ENCODE data around the gene FBLN2. TPM values are rescaled to one million over a fixed set of nuclear protein-coding genes. Genes with fewer than 3 reads are reported as not detected.

The FBLN2 gene
- total RNA-seq, 2 experiments from 2014 or later, result not detected

DNA sequence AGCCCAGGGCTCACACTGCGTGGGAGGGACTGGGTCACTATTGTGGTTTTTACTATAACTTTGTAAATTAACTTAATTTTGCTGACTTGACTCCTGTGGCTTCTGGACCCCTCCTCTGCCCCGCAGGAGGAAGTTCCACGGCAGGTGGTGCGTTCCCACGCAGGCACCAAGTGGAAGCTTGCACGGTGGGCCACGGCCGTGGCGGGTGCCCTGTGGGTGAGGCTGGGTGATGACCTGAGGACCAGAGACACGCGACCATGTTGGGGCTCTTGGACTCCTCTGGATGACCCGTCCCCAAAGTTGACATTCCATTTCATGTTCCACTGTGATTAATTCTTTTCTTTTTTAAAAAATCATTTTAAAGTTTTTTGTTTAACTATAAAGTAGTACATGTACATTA, 89.0 kb downstream of the FBLN2 start:
- no peak for DNase-seq
- no peaks in the 10 kb centered on the region for H3K4me1 Mint-ChIP-seq
- no peak overlapping the region for H3K27ac Mint-ChIP-seq
- no peaks in the 10 kb centered on the region for H3K9me3 Mint-ChIP-seq
- H3K36me3 Mint-ChIP-seq (ENCODE audit: low read depth), result no peaks in the 10 kb centered on the region
- CTCF ChIA-PET, result no interaction called here
- H3K27me3 Mint-ChIP-seq, result no peaks in the 10 kb centered on the region
- H3K4me3 Mint-ChIP-seq, result no peak overlapping the region
- POLR2A ChIA-PET, result no interaction called here

DNA sequence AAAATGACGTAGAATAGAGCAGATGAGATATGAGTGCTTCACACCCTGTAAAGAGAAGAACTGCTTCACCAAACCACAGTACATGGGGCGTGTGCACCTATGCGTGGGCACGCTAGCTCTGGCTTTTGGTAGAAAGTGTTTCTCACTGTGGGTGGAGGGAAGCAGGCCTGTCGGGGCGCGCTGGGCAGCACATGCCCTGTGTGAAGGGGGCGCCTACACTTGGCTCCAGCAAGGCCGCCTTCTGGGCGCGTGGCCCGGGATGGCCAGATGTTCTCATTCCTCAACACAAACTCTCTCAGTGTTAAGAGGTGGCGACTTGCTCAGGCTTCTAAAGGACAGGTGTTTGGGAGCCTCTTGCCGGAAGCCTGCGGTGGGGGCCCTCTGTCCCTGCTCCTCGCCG, 90.0 kb downstream of the FBLN2 start:
- POLR2A ChIA-PET, result no interaction called here
- Mint-ChIP-seq H3K9me3 (no peaks in the 10 kb centered on the region), H3K4me3 (no peak overlapping the region), H3K27ac (no peak overlapping the region), H3K27me3 (no peaks in the 10 kb centered on the region), H3K4me1 (no peaks in the 10 kb centered on the region), H3K36me3 (ENCODE audit: low read depth) (no peaks in the 10 kb centered on the region)
- DNase-seq, result no peak
- CTCF ChIA-PET, result no interaction called here

DNA sequence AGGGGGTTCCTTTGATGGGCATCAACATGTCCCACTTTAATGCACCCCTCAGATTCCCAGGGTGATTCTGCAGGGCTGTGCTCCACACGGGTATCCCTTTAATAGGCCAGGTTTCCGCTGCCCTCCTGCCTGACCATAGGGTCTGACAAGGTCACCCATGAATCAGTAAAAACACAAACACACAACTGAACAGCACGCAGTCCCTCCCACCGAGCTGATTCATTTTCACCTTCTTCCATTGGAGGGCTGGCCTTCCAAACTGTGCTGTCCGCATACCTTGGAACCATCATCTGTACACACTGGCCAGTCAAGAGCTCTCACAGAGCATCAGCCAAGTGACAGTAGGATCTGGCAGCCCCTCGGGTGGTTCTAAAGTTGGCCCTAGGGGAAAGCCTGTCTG, 93.7 kb downstream of the FBLN2 start:
- peaks cover 9% of the 10 kb centered on the region for H3K4me1 Mint-ChIP-seq
- H3K27me3 Mint-ChIP-seq, result peaks cover 18% of the 10 kb centered on the region
- H3K4me3 Mint-ChIP-seq, result no peak overlapping the region
- no peaks in the 10 kb centered on the region for H3K9me3 Mint-ChIP-seq
- DNase-seq, result no peak
- H3K27ac Mint-ChIP-seq, result no peak overlapping the region
- no peaks in the 10 kb centered on the region for H3K36me3 Mint-ChIP-seq (ENCODE audit: low read depth)
- ChIA-PET POLR2A (no interaction called here), CTCF (interaction anchor here (1.4 to 1.5 kb wide), 2 partner anchors 143 to 146 kb away, joined by 5 to 6 read pairs; no protein-coding TSS in a partner anchor)

DNA sequence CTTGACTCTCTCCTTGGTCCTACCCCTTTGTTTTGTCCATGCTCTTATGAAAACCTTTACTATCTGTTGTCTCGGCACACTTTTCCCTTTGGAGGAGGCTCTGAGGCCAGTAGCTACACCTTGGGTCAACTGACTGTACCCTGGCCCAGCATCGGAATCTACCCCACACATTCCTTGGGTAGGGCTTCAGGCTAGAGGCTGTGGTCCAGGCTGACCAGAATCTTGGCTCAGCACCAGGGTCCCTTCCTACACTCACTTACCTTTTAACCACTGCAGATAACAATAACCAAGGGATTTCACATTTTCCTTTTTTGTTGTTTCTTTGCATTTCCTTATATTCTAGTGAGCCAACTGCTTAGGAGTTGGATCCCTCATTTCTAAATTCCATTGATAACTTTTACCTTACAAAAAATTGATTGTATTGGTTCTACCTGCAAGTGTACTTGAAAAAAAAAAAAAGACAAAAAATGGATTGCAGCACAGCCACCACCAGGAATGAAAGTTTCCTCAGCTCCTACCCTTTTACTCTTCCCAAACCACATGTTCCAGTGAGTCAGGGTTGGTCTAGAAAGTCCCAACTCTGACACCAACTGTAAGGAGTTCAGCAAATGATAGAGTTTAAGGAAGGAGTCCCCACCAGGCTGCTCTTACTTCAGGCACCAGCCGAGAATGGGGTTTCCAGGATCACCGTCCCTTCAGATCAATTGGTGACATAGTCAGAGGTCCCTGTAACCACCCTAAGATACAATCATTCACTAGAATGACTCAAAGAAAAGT, 95.6 kb downstream of the FBLN2 start:
- CTCF ChIA-PET, result interaction anchor here (1.1 to 16.9 kb wide), 3 partner anchors 14 to 241 kb away, joined by 3 to 327 read pairs (median 59); partner anchors contain the start of gene WNT7A
- no peak for DNase-seq
- Mint-ChIP-seq H3K4me1 (peaks cover 20% of the 10 kb centered on the region), H3K9me3 (no peaks in the 10 kb centered on the region), H3K36me3 (ENCODE audit: low read depth) (no peaks in the 10 kb centered on the region), H3K27ac (no peak overlapping the region), H3K27me3 (peaks cover 25% of the 10 kb centered on the region), H3K4me3 (no peak overlapping the region)
- POLR2A ChIA-PET, result no interaction called here

DNA sequence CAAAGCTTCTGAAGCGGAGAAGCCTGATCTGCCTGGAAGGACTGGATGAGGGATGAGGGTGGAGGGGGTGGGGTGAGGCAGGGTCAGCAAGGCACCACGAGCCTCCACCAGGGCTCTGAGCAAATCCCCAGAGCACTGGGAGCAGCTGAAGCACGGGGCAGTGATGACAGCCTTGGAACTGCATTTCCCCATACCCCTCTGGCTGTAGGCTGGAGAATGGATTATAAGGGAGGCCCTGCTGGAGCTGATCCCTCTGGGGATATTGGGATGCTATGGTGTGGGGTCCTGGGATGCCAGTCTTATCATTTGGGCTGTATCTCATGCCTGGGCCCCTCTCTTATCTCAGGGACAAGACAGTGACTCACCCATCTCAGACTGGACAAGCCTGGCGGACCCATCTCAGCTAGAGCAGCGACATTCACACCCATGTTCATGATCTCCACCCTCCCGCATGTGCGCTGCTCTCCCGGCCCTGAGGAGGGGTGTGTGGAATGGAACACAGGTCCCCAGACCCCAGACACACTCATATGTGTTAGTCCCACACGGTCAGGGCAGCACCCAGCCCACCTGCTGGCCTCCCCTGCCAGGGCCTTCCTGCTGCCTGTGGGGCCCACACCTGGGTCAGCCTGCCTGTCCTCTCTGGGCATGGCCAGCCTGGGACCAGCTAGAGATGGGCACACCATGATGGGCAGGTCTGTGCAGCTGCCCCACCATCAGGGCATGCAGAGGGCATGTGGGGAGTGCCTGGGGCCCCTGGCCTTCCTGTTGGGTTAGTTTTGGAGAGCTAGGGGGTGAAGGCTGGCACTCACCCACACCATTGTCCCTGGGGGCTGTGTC, 97.1 kb downstream of the FBLN2 start:
- peaks cover 29% of the 10 kb centered on the region for H3K27me3 Mint-ChIP-seq
- no peaks in the 10 kb centered on the region for H3K36me3 Mint-ChIP-seq (ENCODE audit: low read depth)
- DNase-seq, result no peak
- no peak overlapping the region for H3K27ac Mint-ChIP-seq
- H3K4me3 Mint-ChIP-seq, result no peak overlapping the region
- H3K9me3 Mint-ChIP-seq, result no peaks in the 10 kb centered on the region
- POLR2A ChIA-PET, result interaction anchor here (1.3 kb wide), 1 partner anchor 150 kb away, joined by 3 read pairs; no protein-coding TSS in a partner anchor
- peaks cover 30% of the 10 kb centered on the region for H3K4me1 Mint-ChIP-seq
- CTCF ChIA-PET, result interaction anchor here (1.5 to 16.9 kb wide), 5 partner anchors 9 to 240 kb away, joined by 5 to 417 read pairs (median 59); partner anchors contain the start of genes HDAC11 and WNT7A

DNA sequence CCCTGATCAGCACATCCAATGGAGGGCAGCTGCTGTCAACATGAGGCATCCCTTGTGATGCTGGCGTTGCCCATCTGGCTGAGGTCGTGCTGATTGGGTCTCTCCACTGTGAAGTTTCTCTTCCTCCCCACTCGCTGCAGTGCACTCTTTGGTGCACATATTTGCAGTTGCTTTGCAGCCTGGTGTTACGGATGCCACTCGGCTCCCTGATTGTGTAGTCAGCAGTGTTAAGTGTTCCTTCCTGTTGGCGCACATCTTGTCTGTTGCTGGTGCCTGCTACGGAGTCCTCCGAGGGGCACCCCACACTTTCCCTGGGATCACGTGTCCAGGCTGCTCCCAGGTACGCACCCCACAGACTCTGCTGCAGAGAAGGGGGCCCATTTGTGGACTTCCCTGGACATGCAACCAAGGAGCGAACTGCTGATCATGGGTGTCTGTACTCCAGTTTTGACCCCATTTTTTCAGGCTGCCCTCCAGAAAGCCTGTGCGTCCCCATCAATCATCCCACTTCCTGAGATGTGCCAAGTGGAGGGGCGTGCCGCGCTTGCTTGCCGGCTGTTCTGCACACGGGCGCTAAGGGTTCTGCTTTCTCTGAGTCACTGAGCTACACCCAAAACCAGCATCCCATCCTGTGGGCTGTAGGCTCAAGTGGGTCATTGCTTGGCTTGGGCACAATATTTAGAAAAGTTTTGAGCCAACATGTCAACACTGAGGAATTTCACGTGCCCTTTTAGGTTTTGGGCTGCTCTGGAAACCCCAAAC, 98.6 kb downstream of the FBLN2 start:
- Mint-ChIP-seq H3K27ac (peak overlapping the region; percentile 66), H3K4me3 (peak overlapping the region; percentile 18), H3K36me3 (ENCODE audit: low read depth) (no peaks in the 10 kb centered on the region), H3K9me3 (no peaks in the 10 kb centered on the region), H3K27me3 (peaks cover 29% of the 10 kb centered on the region), H3K4me1 (peaks cover 45% of the 10 kb centered on the region)
- ChIA-PET CTCF (interaction anchor here (0.8 to 16.9 kb wide), 30 partner anchors 7 to 556 kb away, joined by 3 to 417 read pairs (median 5); partner anchors contain the start of genes HDAC11, NUP210 and WNT7A), POLR2A (interaction anchor here (1.0 to 3.0 kb wide), 6 partner anchors 149 to 227 kb away, joined by 3 to 15 read pairs (median 4); partner anchors contain the start of genes HDAC11 and NUP210)
- peak; percentile 67 for DNase-seq

DNA sequence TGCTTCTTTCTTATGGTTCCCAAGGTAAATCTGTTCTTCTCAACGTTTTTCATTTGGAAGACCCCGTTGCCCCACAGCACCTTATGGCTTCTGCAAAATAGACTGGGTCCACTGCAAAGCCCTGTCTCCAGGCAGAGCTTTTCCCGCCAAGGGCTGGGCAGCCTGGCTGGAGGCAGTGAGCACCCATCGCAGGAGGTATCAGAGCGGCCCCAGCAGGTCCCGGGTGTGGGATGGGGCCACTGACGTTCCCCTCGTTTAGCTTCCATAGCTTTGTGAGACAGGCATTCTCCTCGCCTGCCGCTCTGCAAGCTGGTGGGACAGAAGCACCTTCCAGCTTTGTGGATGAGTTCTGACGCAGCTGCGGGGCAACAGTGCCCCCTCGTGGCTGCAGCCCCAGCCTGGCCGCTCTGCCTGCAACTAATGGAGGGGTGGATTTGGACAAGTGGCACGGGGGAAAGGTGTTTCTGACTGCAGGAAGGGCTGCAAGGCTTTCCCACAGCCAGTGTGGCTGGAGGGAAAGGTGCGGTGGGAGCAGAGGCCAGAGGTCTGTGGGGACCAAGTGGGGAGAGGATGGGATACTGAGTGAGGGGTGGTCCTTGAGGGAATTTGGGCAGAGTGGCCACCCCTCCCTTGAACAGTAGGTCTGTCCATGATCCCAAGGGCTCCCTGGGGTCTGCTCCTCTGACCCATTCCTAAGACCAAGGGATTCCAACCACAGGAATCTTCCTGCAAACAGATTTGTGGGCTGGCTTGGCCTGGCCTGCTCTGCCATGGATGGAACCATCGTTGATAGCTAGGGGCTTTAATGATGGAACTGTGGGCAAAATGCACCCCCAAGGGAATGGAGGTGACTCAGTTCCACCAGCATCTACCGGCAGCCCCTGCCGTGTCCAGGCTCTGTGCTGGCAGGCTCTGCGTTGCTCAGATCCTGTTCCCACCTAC, 99.4 kb downstream of the FBLN2 start:
- POLR2A ChIA-PET, result interaction anchor here (1.0 to 3.0 kb wide), 5 partner anchors 150 to 228 kb away, joined by 3 to 15 read pairs (median 4); partner anchors contain the start of genes HDAC11 and NUP210
- peaks cover 29% of the 10 kb centered on the region for H3K27me3 Mint-ChIP-seq
- H3K27ac Mint-ChIP-seq, result peak overlapping the region; percentile 66
- CTCF ChIA-PET, result interaction anchor here (0.8 to 16.9 kb wide), 30 partner anchors 8 to 557 kb away, joined by 3 to 417 read pairs (median 5); partner anchors contain the start of genes HDAC11, NUP210 and WNT7A
- peaks cover 52% of the 10 kb centered on the region for H3K4me1 Mint-ChIP-seq
- H3K36me3 Mint-ChIP-seq (ENCODE audit: low read depth), result no peaks in the 10 kb centered on the region
- peak; percentile 78 for DNase-seq
- peak overlapping the region; percentile 33 for H3K4me3 Mint-ChIP-seq
- H3K9me3 Mint-ChIP-seq, result no peaks in the 10 kb centered on the region

DNA sequence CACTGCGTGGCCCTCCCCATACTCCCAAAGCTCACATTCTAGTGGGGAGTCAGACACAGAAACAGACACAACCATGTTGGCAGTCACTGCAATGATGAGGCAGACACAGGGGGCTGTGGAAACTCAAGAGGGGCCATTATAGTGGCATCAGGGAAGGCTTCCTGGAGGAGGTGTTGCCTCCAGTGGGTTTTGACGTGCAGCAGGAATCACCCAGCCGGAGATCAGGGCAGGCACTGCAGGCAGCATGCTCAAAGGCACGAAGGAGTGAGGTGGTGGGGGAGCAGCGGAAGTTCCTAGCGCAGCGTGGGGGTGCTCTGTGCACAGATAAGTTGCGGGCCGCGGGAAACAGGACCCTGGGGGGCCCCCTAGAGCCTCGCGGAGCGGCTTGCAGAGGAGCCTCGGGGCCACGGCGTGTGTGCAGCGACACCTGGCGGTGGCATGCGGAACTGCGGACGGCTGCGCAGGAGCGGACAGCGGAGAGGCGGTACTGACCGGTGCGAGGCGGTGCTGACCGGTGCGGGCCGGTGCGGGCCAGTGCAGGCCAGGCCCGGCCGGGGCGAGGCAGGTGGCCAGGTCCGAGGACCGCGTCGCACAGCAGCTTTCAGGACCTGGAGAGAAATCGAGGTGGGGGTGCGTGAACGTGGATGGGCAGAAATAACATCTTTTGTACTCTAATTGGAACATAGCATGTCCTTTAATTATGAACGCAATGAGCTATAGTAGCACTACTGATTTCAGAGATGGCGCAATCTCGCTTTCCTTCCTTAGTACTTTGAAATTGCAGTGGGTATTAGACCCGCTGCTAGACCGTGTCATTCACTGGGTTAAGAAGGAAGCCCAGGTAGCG, 101.5 kb downstream of the FBLN2 start:
- Mint-ChIP-seq H3K27ac (no peak overlapping the region), H3K36me3 (ENCODE audit: low read depth) (no peaks in the 10 kb centered on the region), H3K9me3 (no peaks in the 10 kb centered on the region), H3K4me1 (peaks cover 68% of the 10 kb centered on the region), H3K27me3 (peaks cover 21% of the 10 kb centered on the region), H3K4me3 (no peak overlapping the region)
- CTCF ChIA-PET, result interaction anchor here (0.6 to 16.9 kb wide), 15 partner anchors 8 to 558 kb away, joined by 3 to 417 read pairs (median 4); partner anchors contain the start of genes HDAC11 and WNT7A
- peak; percentile 81 for DNase-seq
- POLR2A ChIA-PET, result interaction anchor here (1.4 to 3.0 kb wide), 2 partner anchors 152 to 154 kb away, joined by 4 to 15 read pairs; no protein-coding TSS in a partner anchor

DNA sequence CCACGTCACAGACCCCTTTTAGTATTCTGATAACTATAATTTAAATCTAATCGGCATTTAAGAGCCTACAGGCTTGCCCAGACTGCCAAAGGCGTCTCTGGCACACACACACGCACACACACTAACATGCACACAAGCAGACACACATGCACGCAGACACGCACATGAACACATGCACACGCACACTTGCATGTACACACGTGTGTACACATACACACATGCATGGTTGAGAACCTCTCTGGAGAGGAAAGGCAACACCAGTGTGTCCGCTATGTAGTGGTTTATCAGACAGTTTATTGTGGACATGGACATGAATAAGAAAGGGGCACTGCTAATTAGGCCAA, 102.1 kb downstream of the FBLN2 start:
- Mint-ChIP-seq H3K4me1 (peaks cover 74% of the 10 kb centered on the region), H3K9me3 (no peaks in the 10 kb centered on the region), H3K36me3 (ENCODE audit: low read depth) (no peaks in the 10 kb centered on the region), H3K27ac (no peak overlapping the region), H3K4me3 (no peak overlapping the region), H3K27me3 (peaks cover 23% of the 10 kb centered on the region)
- no peak for DNase-seq
- CTCF ChIA-PET, result interaction anchor here (0.7 to 16.9 kb wide), 10 partner anchors 8 to 260 kb away, joined by 3 to 417 read pairs (median 4); partner anchors contain the start of genes HDAC11 and WNT7A
- POLR2A ChIA-PET, result interaction anchor here (1.4 kb wide), 1 partner anchor 153 kb away, joined by 4 read pairs; no protein-coding TSS in a partner anchor

DNA sequence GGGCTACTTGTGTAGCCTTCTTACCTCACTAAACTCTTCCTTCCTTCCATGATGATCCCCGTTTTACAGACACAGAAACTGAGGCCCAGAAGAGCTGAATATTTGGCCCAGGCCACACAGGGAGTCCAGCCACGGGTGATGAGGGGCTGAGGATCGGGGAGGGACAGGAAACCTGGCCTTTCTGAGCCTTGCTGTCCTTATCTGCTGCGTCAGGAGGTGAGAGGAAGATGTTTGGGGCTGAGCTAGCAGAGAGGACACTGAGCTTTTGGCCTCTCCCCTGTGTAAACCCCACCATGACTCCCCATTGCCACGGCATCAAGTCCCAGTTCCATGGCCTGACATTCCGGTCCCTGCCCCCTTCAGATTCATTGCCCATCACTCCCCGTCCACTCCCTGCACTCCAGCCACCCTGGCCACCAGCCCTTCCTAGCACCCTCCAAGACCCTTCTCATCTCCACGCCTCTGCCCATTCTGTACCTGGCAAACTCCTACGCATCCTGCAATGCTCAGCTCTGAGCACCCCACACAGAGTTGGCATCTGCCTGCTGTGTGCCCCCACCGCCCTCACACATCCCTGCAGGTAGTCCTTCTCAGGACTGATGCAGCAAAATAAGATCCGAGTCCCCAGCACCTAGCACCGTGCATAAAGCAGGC, 103.0 kb downstream of the FBLN2 start:
- CTCF ChIA-PET, result interaction anchor here (0.8 to 16.9 kb wide), 7 partner anchors 24 to 234 kb away, joined by 3 to 417 read pairs (median 3); partner anchors contain the start of genes HDAC11 and WNT7A

More for the DNA sequence above, 103.0 kb downstream of the FBLN2 start:
- Mint-ChIP-seq H3K4me1 (peaks cover 73% of the 10 kb centered on the region), H3K27ac (no peak overlapping the region), H3K27me3 (peaks cover 29% of the 10 kb centered on the region), H3K36me3 (ENCODE audit: low read depth) (no peaks in the 10 kb centered on the region), H3K9me3 (no peaks in the 10 kb centered on the region), H3K4me3 (peak overlapping the region; percentile 37)
- DNase-seq, result no peak
- POLR2A ChIA-PET, result interaction anchor here (1.1 to 1.8 kb wide), 5 partner anchors 156 to 239 kb away, joined by 3 to 8 read pairs (median 6); no protein-coding TSS in a partner anchor
